ENCODE data around the gene MOCOS. TPM values are rescaled to one million over a fixed set of nuclear protein-coding genes. Genes with fewer than 3 reads are reported as not detected.

The MOCOS gene
- total RNA-seq, 2 experiments from 2014 or later, result 0.17 to 0.36 TPM

- POLR2A ChIA-PET, result no interaction called here
- no peak for DNase-seq
- CTCF ChIA-PET, result interaction anchor here (0.8 to 1.1 kb wide), 2 partner anchors 103 to 489 kb away, joined by 3 read pairs; no protein-coding TSS in a partner anchor
- no peaks in the 10 kb centered on the region for H3K9me3 Mint-ChIP-seq
- no peak overlapping the region for H3K4me3 Mint-ChIP-seq
- peaks cover 9% of the 10 kb centered on the region for H3K36me3 Mint-ChIP-seq
- no peaks in the 10 kb centered on the region for H3K4me1 Mint-ChIP-seq (ENCODE audit: low read depth)
- intact Hi-C loops (cut with micrococcal nuclease), result no loop called here
- no peaks in the 10 kb centered on the region for H3K27me3 Mint-ChIP-seq
- no peak overlapping the region for H3K27ac Mint-ChIP-seq
Observed at GRCh38 chr18:36181441-36181840, 5.9 kb upstream of the MOCOS start.

GRCh38 chr18:36181898-36182506 is 5.3 kb upstream of the MOCOS start:
- CTCF ChIA-PET, result interaction anchor here (0.8 to 1.1 kb wide), 2 partner anchors 103 to 488 kb away, joined by 3 read pairs; no protein-coding TSS in a partner anchor
- Mint-ChIP-seq H3K4me1 (ENCODE audit: low read depth) (no peaks in the 10 kb centered on the region), H3K36me3 (peaks cover 7% of the 10 kb centered on the region), H3K9me3 (no peaks in the 10 kb centered on the region), H3K4me3 (no peak overlapping the region), H3K27me3 (no peaks in the 10 kb centered on the region), H3K27ac (no peak overlapping the region)
- intact Hi-C loops (cut with micrococcal nuclease), result no loop called here
- no peak for DNase-seq
- POLR2A ChIA-PET, result no interaction called here

GRCh38 chr18:36183033-36183432 is 4.3 kb upstream of the MOCOS start:
- Mint-ChIP-seq H3K27ac (no peak overlapping the region), H3K4me3 (no peak overlapping the region), H3K9me3 (no peaks in the 10 kb centered on the region), H3K4me1 (ENCODE audit: low read depth) (no peaks in the 10 kb centered on the region), H3K27me3 (peaks cover 3% of the 10 kb centered on the region), H3K36me3 (peaks cover 4% of the 10 kb centered on the region)
- POLR2A ChIA-PET, result no interaction called here
- CTCF ChIA-PET, result no interaction called here
- DNase-seq, result no peak
- intact Hi-C loops (cut with micrococcal nuclease), result no loop called here

- Mint-ChIP-seq H3K27me3 (peaks cover 12% of the 10 kb centered on the region), H3K4me3 (no peak overlapping the region), H3K36me3 (no peaks in the 10 kb centered on the region), H3K9me3 (no peaks in the 10 kb centered on the region), H3K27ac (no peak overlapping the region), H3K4me1 (ENCODE audit: low read depth) (no peaks in the 10 kb centered on the region)
- POLR2A ChIA-PET, result no interaction called here
- intact Hi-C loops (cut with micrococcal nuclease), result no loop called here
- CTCF ChIA-PET, result no interaction called here
- no peak for DNase-seq
Observed at GRCh38 chr18:36183987-36184386, 3.3 kb upstream of the MOCOS start.

GRCh38 chr18:36185157-36185556 is 2.1 kb upstream of the MOCOS start:
- no peak overlapping the region for H3K27ac Mint-ChIP-seq
- H3K4me1 Mint-ChIP-seq (ENCODE audit: low read depth), result no peaks in the 10 kb centered on the region
- peaks cover 15% of the 10 kb centered on the region for H3K27me3 Mint-ChIP-seq
- intact Hi-C loops (cut with micrococcal nuclease), result no loop called here
- no peak for DNase-seq
- H3K36me3 Mint-ChIP-seq, result no peaks in the 10 kb centered on the region
- H3K4me3 Mint-ChIP-seq, result no peak overlapping the region
- CTCF ChIA-PET, result no interaction called here
- H3K9me3 Mint-ChIP-seq, result no peaks in the 10 kb centered on the region
- POLR2A ChIA-PET, result no interaction called here

GRCh38 chr18:36185901-36186460 is 1.3 kb upstream of the MOCOS start:
- CTCF ChIA-PET, result no interaction called here
- Mint-ChIP-seq H3K27ac (no peak overlapping the region), H3K4me1 (ENCODE audit: low read depth) (no peaks in the 10 kb centered on the region), H3K4me3 (no peak overlapping the region), H3K27me3 (peaks cover 15% of the 10 kb centered on the region), H3K36me3 (no peaks in the 10 kb centered on the region), H3K9me3 (no peaks in the 10 kb centered on the region)
- intact Hi-C loops (cut with micrococcal nuclease), result no loop called here
- no peak for DNase-seq
- POLR2A ChIA-PET, result no interaction called here

- peaks cover 15% of the 10 kb centered on the region for H3K27me3 Mint-ChIP-seq
- POLR2A ChIA-PET, result no interaction called here
- no peaks in the 10 kb centered on the region for H3K9me3 Mint-ChIP-seq
- intact Hi-C loops (cut with micrococcal nuclease), result no loop called here
- CTCF ChIA-PET, result interaction anchor here (0.6 kb wide), 1 partner anchor 58 kb away, joined by 3 read pairs; no protein-coding TSS in a partner anchor
- no peak overlapping the region for H3K27ac Mint-ChIP-seq
- peak overlapping the region; percentile 69 for H3K4me3 Mint-ChIP-seq
- no peaks in the 10 kb centered on the region for H3K4me1 Mint-ChIP-seq (ENCODE audit: low read depth)
- H3K36me3 Mint-ChIP-seq, result no peaks in the 10 kb centered on the region
- DNase-seq, result peak; percentile 44
Observed at GRCh38 chr18:36186461-36187192, 670 bp upstream of the MOCOS start.

- DNase-seq, result no peak
- intact Hi-C loops (cut with micrococcal nuclease), result no loop called here
Observed at GRCh38 chr18:36187826-36188721, 777 bp downstream of the MOCOS start.

GRCh38 chr18:36188916-36189315 is 1.6 kb downstream of the MOCOS start:
- ChIA-PET CTCF (no interaction called here), POLR2A (no interaction called here)
- intact Hi-C loops (cut with micrococcal nuclease), result no loop called here
- no peak overlapping the region for H3K27ac Mint-ChIP-seq
- DNase-seq, result no peak
- H3K4me3 Mint-ChIP-seq, result no peak overlapping the region
- H3K4me1 Mint-ChIP-seq (ENCODE audit: low read depth), result no peaks in the 10 kb centered on the region
- no peaks in the 10 kb centered on the region for H3K36me3 Mint-ChIP-seq
- H3K27me3 Mint-ChIP-seq, result peaks cover 15% of the 10 kb centered on the region
- no peaks in the 10 kb centered on the region for H3K9me3 Mint-ChIP-seq

More at GRCh38 chr18:36187826-36188721, 777 bp downstream of the MOCOS start:
- Mint-ChIP-seq H3K4me3 (peak overlapping the region; percentile 57), H3K4me1 (ENCODE audit: low read depth) (no peaks in the 10 kb centered on the region), H3K27ac (no peak overlapping the region), H3K36me3 (no peaks in the 10 kb centered on the region), H3K27me3 (peaks cover 15% of the 10 kb centered on the region), H3K9me3 (no peaks in the 10 kb centered on the region)
- POLR2A ChIA-PET, result interaction anchor here (1.0 kb wide), 1 partner anchor 27 kb away, joined by 3 read pairs; no protein-coding TSS in a partner anchor
- CTCF ChIA-PET, result no interaction called here

- CTCF ChIA-PET, result no interaction called here
- Mint-ChIP-seq H3K36me3 (no peaks in the 10 kb centered on the region), H3K9me3 (no peaks in the 10 kb centered on the region), H3K4me3 (no peak overlapping the region), H3K27me3 (peaks cover 15% of the 10 kb centered on the region), H3K4me1 (ENCODE audit: low read depth) (no peaks in the 10 kb centered on the region), H3K27ac (no peak overlapping the region)
- no peak for DNase-seq
- POLR2A ChIA-PET, result no interaction called here
- intact Hi-C loops (cut with micrococcal nuclease), result no loop called here
Observed at GRCh38 chr18:36189486-36189885, 2.2 kb downstream of the MOCOS start.

GRCh38 chr18:36191286-36191685 is 4.0 kb downstream of the MOCOS start:
- POLR2A ChIA-PET, result no interaction called here
- Mint-ChIP-seq H3K27me3 (peaks cover 15% of the 10 kb centered on the region), H3K4me3 (no peak overlapping the region), H3K4me1 (ENCODE audit: low read depth) (no peaks in the 10 kb centered on the region), H3K36me3 (no peaks in the 10 kb centered on the region), H3K9me3 (no peaks in the 10 kb centered on the region), H3K27ac (no peak overlapping the region)
- CTCF ChIA-PET, result no interaction called here
- no peak for DNase-seq
- intact Hi-C loops (cut with micrococcal nuclease), result no loop called here

GRCh38 chr18:36191711-36192110 is 4.4 kb downstream of the MOCOS start:
- CTCF ChIA-PET, result no interaction called here
- H3K27ac Mint-ChIP-seq, result no peak overlapping the region
- POLR2A ChIA-PET, result no interaction called here

More at GRCh38 chr18:36191711-36192110, 4.4 kb downstream of the MOCOS start:
- intact Hi-C loops (cut with micrococcal nuclease), result no loop called here
- H3K9me3 Mint-ChIP-seq, result no peaks in the 10 kb centered on the region
- no peak overlapping the region for H3K4me3 Mint-ChIP-seq
- no peaks in the 10 kb centered on the region for H3K36me3 Mint-ChIP-seq
- peaks cover 15% of the 10 kb centered on the region for H3K27me3 Mint-ChIP-seq
- H3K4me1 Mint-ChIP-seq (ENCODE audit: low read depth), result no peaks in the 10 kb centered on the region
- DNase-seq, result no peak

Measured in activated CD4-positive, alpha-beta memory T cell treated with anti-CD3 and anti-CD28 coated beads for 36 hours (primary cell).